NK-92 (cell line): ENCODE results near the gene RACK1.

Experiments used
- DNase-seq: peaks from one replicate; lab custom pipeline; 2025; ENCODE audit not compliant: unreplicated experiment; lab: John Stamatoyannopoulos, UW

Gene RACK1

DNA sequence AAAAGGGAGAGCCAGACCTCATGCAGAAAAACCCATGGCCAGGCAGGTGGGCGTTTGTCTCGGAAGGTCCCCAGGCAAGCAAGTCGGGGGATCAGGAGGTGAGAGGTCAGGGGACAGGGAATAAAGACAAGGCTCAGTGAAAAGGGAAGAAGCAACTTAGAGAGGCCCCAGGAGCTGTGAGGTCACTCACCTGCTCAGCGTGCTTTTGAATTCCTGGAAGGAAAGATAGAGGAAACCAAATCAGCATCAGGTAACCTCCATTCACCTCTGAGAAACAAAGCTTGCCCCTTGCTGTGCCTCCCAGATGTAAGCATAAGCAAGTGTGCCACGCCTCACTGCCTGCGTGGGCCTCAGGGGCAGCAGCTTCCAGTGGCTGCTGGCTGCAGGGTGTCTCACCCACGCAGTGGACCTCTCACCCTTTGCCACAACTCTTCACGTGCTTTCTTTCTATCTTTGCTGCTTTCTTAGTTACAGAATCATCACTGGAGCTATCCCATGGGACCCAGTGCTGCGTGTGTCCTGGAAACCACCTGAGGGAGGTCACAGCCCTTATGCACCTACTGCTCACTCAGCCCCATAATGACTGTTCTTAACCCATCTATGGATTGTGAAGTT, 44.7 kb downstream of the RACK1 start:
- no peak for DNase-seq

DNA sequence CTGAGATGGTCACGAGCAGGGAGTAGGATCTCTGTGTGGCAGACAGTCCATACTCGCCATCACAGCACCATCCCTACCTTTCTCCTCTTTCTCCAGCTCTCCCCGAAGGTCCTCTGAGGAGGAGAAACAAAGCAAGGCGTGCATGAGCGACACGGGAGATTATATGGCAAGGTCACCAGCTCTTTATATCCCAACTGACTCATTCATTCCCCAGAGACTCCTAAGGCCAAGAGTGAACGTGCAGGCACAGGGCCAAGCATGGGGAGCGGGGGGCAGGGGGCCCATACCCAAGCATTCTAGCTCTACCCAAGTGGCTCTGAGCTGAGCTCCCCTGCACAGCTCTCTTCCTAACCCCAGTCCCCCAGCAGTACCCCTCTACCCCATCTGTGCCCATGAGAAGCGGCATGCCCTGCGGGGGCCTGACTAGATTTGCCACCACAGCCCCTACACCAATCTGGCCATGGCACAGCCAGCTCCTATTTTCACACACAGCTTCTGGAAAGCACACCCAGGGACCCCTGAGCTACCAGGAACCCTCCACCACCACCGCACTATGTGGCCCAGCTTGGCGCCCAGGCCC, 45.5 kb downstream of the RACK1 start:
- no peak for DNase-seq

DNA sequence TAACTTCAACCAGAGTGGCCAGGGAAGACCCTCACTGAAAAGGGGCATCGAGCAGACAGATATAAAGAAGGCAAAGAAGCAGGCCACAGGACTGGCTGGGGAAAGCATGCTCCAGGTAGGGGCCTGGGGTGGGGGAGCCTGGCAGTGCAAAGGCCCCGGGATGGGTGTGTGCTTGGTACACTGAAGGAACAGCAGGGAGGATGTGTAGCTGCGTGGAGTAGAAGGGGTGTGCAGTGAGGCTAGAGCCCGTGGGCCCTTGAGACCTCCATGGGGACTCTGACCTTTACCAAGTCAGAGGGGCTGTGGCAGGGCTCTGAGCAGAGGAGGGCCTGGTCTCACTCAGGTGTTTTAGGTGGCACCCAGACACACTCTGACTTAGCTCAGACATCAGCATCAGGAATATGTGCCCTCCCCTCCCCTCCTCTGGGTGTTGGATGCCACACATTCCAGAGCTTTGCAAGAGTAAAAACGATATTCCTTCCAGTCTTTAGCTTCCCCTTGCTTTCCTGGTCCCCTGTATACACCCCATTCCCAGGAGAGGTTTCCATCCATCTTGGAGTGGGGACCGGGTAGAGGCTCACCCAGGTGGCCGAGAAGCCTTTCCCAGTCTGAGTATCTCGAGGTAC, 46.3 kb downstream of the RACK1 start:
- no peak for DNase-seq

DNA sequence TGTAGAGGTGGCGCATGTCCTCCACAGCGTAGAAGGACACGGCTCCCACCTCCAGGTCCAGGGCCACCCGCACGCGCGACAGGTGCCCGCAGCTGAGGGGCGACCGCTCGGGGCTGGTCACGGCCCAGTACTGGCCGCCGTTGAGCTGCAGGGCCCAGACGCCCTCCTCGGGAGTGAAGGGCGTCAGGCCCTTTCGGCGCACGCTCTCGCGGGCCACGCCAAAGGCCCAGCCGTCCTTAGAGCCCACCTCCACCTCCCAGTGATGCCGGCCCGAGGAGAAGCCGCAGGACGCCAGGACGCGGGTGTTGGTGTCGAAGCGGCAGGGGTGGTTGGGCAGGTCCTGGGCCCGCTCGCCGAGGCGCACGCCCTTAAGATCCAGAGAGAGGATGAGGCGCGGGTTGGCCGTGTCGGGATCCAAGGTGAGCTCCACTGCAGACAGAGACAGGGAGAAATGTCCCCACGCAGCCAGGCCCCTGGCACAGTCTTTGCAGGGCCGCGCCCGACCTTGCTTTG, 48.4 kb downstream of the RACK1 start:
- no peak for DNase-seq

DNA sequence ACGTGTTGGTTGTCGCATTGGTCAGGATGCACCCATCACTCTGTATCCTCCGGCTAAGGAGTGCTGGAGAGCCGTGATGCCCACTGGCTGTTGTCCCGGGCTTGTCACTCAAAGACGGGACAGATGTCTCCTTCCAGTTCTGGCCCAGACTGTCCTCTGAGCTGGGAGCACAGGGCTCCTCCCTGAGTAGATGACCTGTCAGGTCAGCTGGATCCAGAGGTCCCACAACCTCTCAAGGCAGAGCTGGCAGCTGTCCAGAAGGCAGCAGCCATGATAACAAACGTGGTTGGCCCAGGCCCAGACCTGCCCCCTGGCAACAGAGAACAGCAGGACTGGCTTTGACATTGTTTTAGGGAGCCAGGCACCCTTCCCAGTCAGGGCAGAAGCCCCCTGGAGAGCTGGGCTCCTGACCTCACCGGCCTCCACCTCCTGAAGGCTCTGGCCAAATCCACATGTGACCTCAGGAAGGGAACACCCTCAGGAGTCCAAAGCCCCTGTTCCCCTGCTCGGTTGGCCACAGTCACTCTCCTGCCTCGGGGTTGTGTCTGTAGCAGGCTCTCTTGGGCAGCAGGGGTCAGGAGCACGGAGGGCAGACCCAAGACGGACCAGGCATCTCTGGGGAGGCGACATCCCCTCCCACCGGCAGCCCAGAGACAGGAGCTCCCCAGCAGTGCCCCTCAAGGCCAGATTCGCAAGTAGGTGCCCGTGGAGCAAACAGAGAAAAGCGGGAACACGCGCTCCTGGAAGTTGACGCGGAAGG, 49.0 kb downstream of the RACK1 start:
- DNase-seq, result no peak

DNA sequence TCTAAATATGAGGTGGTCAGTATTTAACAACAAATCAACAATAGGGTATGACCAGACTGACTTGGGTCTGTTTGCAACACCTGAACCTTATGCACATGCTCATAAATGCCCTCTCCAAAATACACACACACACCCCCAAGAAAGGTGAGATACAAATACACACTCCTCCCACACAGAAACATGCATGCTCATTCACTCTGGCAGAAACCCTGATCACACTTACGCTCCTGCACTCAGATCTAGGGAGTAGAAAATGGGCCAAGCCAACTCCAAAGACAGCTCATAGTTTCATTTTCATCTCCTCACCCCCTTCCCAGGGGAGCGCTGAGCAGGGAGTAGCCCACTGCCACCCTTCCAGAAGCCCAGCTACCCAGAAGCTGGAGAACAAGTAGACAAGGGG, 50.0 kb downstream of the RACK1 start:
- DNase-seq, result no peak

DNA sequence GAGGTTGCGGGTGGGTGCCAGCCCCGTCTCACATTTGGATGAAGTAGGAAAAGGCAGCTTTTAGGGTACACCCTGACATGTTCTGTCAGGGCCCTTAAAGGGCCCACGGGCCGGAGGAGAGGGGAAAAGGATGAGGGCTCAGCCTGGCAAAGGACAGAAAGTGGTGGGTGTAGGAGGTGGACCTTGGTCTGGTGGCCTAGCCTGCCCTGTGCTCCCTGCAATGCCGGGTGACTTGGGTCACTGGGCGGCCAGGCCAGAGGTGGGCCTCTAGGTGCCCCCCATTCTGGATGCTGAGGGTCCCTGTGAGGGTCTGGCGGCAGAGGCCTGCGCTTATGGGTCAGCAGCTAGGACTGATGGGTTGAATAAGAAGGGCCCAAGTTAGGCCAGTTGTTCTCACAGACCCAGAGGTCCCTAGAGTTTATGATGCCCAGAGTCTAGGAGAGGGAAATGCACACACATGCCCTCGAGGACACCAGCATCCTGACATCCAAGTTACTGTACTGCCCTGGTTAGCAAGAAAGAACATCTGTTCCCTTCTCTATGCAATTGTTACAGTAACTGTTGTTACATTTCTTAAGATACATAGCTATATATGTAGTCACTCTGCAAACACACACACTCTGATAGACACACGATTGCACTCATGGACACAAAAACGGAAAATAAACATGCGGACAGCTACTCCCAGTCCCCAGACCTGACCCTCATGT, 51.2 kb downstream of the RACK1 start:
- no peak for DNase-seq

DNA sequence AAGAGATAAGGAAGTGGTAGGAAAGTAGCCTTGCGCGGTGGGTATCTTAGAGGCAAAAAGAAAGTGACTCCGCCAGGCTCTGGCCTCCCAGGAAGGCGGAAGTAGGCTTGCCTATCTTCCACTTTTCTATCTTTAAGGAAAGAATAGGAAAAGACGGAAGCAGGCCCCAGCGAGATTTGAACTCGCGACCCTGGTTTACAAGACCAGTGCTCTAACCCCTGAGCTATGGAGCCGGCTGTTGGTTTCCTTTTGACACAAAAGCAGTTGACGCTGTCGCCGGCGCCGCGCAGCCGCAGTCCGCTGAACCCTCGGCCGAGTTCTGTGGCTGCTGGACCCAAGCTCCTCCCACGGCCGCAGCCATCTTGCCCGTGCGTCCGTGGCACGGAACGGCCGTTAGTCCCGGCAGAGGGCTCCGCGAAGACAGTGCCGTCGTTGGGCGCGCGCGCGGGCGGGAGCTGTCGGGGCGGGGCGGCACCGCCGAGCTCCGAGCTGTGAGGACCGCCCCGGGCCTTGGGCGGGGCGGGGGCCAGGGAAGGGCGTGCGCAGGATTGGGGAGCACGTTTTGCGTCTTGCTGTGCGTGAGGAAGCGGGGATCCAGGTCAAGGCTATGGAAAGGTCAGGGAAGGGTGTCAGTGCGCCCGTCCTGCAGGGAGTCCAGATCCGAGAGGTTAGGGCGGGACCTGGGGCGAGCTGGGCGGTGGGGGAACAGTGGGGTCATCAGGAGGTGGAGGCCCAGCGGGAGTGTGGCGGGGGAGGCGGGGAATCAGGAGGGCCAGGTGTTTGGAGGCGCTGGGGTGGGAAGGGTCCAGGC, 52.0 kb downstream of the RACK1 start:
- DNase-seq, result no peak

DNA sequence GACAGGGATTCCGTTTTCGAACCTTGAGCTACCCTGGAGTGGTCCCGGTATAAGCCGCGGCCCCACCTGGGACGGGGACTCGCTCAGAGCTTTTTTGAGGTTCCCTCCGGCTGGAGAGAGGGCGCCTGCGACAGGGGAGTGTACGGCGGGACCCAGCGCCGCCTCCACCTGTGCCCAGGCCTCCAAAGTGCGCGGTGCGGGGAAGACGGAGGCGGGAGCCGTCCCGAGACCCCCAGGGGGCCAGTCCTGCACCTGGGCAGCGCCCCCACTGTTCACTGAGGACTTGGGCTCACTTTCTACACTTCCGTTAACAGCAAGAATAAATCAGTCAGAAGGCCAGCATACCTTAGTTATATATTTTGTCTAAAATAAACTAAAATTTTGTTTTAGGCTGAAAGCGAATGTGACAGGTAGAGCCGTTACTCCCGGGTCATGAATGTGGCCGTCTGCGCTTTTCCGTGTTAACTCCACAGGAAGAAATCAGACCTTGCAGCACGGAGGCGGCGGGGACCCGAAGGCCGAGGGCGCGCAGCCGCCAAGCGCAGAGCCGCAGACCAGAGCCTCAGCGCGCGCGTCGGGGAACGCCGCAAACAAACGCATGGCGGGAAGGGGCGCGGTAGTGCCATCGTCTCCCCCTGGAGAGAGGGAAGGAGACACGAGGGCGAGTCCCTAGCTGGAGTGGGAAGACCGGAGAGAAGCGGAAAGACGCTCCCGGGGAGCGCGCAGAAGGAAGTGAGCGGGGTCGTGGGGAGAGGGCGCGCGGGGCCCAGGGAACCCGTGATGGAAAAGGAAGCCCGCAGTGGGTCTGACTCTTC, 52.8 kb downstream of the RACK1 start:
- no peak for DNase-seq

DNA sequence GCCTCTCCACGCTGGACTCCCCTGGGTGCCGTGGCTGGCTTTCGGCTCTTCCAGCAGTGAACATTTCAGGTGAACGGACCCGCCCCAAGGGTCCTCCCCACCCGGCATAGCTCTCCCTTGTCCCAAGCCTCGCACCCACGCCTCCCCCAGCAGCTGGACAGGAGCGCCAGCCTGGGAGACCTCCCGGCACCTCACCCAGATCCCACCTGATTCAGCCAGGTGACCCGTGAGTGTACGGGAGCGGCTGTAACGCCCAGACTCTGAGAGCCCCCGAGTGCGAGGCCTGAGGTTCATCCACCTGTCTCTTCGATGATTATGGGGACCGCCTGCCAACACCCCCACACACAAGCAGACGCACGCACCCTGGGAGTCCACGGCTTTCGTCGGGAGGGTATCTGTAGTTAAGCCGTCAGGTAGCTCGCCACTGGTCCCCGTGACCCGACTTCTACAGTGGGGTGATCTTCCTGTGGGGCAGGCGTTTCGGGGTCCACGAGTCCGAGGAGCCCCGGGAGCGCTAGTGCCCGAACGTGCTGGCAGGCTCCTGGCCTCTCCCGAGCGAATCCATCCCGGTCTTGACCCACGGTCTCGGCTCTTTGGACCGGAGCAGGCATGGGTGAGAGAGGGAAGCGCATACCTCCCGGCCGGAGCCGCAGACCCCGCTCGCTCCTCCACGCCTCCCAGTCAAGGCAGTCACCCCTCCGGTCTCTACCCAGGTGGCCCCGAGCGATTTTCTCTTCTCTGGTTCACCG, 53.6 kb downstream of the RACK1 start:
- no peak for DNase-seq

DNA sequence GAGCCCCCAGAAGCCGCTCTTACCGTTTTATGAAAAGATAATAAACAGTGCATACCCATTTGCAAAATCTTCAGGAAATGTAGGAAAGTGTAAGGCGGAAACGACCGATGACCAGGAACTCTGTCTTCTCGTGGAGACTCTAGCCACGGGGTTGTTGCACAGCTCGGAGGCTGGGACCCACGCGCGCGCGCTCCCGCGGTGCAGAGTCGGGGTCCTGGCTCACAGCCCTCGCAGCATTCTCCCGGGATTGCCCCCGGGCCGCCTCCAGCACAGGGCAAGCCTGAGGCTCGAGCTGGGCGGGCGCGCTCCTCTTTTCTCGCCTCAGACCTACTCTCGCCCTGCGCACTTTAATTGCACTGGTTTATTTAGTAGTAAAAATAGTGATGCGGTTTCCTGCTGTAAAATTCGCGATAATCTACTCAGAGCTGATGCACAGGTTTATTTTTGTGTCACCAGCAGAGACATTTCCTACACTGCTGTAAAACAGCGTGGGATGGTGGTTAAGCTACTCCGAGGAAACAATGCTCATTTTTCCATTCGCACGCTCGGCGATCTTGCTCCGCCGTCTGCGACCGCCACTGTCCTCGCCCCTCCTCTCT, 54.2 kb downstream of the RACK1 start:
- DNase-seq, result no peak

DNA sequence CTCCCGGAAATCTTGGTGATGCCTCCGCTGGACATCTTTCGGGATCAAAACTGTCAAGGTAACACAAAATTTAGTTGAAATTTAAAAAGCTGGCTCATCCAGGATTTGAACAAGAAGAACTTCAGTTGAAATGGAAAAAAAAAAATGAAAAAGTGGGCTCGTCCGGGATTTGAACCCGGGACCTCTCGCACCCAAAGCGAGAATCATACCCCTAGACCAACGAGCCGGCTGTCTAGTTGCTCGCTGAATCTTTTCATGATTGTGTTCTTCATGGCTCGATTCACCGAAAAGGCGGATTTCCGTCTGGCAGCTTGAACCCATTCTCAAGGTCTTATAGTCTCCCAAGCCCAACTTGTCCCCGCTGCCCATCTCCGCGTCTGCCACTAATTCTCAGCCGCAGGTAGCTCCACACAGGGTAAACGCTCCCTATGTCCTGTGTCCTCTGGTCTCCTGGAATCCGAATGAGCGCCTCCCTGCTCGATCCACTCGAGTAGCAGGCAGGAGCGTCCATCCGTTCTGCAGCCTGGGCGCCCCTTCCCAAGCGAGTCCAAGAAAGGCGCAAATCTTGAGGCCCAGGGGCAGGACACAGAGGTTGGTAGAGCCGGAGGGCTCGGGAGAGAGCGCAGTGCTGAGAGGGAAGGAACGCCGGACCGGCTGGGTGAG, 54.9 kb downstream of the RACK1 start:
- no peak for DNase-seq

DNA sequence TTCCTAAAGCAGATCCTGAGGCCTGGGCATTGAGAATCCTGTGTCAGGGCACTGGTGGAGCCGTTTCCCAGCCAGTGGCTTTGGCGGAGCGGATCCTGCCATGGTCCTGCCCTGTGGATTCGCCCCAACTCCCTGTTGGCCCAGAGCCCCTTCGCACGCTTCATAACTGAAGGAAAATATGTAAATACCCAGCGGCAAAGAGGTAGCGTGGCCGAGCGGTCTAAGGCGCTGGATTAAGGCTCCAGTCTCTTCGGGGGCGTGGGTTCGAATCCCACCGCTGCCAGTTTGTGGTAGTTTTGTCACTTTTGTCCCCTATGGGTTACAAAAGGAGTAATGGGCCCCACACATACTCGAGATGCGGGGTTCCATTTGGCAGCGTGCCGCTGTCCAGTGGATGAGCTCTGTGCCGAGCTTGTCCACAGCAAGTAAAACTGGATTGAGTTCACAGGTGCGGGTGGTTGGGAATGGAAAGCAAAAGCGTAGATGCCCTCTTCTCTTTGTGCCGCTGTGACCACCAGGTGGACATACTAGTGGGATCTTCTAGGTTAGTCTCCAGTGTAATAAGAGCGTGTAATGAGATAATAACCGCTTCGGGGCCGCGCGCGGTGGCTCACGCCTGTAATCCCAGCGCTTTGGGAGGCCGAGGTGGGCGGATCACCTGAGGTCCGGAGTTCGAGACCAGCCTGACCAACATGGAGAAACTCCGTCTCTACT, 56.0 kb downstream of the RACK1 start:
- no peak for DNase-seq

DNA sequence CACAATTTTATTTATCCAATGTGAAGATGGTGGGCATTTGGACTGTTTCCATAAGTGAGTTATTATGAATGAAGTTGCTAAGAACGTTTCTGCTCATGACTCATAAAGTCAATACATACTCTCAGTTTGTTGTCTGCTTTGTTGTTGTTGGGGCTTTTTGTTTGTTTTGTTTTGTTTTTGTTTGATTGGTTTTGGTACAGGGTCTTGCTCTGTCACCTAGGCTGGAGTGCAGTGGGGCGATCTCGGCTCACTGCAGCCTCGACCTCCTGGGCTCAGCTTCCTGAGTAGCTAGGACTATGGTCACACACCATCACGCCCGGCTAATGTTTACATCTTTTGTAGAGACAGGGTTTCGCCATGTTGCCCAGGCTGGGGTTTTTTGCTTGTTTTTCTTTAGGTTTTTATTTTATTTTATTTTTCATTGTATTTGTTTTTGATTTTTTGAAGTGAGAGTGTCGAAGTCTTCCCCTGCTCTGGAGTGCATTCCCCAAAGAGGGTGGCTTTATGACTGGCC, 56.7 kb downstream of the RACK1 start:
- DNase-seq, result no peak
